Measurements from ENCODE around the gene EXOC3L4.

GRCh38 chr14:103110681-103111231, 16.2 kb downstream of the EXOC3L4 start:
- TF ChIP-seq, protein P1, sequence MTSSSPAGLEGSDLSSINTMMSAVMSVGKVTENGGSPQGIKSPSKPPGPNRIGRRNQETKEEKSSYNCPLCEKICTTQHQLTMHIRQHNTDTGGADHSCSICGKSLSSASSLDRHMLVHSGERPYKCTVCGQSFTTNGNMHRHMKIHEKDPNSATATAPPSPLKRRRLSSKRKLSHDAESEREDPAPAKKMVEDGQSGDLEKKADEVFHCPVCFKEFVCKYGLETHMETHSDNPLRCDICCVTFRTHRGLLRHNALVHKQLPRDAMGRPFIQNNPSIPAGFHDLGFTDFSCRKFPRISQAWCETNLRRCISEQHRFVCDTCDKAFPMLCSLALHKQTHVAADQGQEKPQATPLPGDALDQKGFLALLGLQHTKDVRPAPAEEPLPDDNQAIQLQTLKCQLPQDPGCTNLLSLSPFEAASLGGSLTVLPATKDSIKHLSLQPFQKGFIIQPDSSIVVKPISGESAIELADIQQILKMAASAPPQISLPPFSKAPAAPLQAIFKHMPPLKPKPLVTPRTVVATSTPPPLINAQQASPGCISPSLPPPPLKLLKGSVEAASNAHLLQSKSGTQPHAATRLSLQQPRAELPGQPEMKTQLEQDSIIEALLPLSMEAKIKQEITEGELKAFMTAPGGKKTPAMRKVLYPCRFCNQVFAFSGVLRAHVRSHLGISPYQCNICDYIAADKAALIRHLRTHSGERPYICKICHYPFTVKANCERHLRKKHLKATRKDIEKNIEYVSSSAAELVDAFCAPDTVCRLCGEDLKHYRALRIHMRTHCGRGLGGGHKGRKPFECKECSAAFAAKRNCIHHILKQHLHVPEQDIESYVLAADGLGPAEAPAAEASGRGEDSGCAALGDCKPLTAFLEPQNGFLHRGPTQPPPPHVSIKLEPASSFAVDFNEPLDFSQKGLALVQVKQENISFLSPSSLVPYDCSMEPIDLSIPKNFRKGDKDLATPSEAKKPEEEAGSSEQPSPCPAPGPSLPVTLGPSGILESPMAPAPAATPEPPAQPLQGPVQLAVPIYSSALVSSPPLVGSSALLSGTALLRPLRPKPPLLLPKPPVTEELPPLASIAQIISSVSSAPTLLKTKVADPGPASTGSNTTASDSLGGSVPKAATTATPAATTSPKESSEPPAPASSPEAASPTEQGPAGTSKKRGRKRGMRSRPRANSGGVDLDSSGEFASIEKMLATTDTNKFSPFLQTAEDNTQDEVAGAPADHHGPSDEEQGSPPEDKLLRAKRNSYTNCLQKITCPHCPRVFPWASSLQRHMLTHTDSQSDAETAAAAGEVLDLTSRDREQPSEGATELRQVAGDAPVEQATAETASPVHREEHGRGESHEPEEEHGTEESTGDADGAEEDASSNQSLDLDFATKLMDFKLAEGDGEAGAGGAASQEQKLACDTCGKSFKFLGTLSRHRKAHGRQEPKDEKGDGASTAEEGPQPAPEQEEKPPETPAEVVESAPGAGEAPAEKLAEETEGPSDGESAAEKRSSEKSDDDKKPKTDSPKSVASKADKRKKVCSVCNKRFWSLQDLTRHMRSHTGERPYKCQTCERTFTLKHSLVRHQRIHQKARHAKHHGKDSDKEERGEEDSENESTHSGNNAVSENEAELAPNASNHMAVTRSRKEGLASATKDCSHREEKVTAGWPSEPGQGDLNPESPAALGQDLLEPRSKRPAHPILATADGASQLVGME (CRISPR knock-in tag; IDR thresholded peaks at IDR 0.05) = no peak
- no peak for TF ChIP-seq MAFK (IDR thresholded peaks at IDR 0.05; ENCODE audit: low read length)
- no peak for TF ChIP-seq CTCF (IDR thresholded peaks at IDR 0.05 in 2 of 3, conservative IDR thresholded peaks at IDR 0.05 in 1 of 3; ENCODE audit: insufficient read depth in 2 of 3, low read depth in 1 of 3, low read length in 3 of 3)
- TF ChIP-seq CHD2 (IDR thresholded peaks at IDR 0.05; ENCODE audit: low read depth, low read length) = no peak
- no peak for TF ChIP-seq MAFF (IDR thresholded peaks at IDR 0.05; ENCODE audit: low read length)
- no peak for TF ChIP-seq MAZ (CRISPR knock-in tag; conservative IDR thresholded peaks at IDR 0.05 in 1 of 2, IDR thresholded peaks at IDR 0.05 in 1 of 2)
- no peak for TF ChIP-seq MYC (IDR thresholded peaks at IDR 0.05; ENCODE audit: low read depth, low read length)
- no peak for TF ChIP-seq MYC (CRISPR knock-in tag; IDR thresholded peaks at IDR 0.05; ENCODE audit: borderline replicate concordance, low read depth)
- no peak for TF ChIP-seq ZNF75A (CRISPR knock-in tag; IDR thresholded peaks at IDR 0.05)
- no peak for TF ChIP-seq ZNF354B (CRISPR knock-in tag; IDR thresholded peaks at IDR 0.05)
- TF ChIP-seq FOS (IDR thresholded peaks at IDR 0.05; ENCODE audit: extremely low read depth, insufficient read length) = no peak
- TF ChIP-seq HDAC2 (IDR thresholded peaks at IDR 0.05) = no peak
- no peak for TF ChIP-seq ZNF232 (CRISPR knock-in tag; IDR thresholded peaks at IDR 0.05)
